Gastrocnemius medialis (tissue), 4 donors: Measurements from ENCODE around the gene SLC38A8. TPM values are rescaled to one million over a fixed set of nuclear protein-coding genes. Genes with fewer than 3 reads are reported as not detected.

ENCODE experiments used
- ATAC-seq, 2 donors: fragments of 150-250 bp; one replicate each; pipeline ENCODE4 v1.9.1; 2016
- DNase-seq, 2 donors: peaks; one replicate each; pipeline ENCODE4 v3.0.0-alpha.2; 2019
- H3K27ac ChIP-seq, 4 donors: fragments of 200-600 bp; sonication (generic); 1 replicate in 1 of 4; 2 replicates in 3 of 4; pipeline ENCODE4 v1.5.1; 2016 to 2018; ENCODE audit warnings: mild to moderate bottlenecking in 2 of 4, moderate library complexity in 1 of 4
- H3K27me3 ChIP-seq, 3 donors: fragments of 200-600 bp; sonication (generic) in 2 of 3; 1 replicate in 1 of 3; 2 replicates in 2 of 3; pipeline versions ENCODE4 v1.5.1 to v1.6.0; 2016 to 2019; ENCODE audit warnings: mild to moderate bottlenecking in 1 of 3, moderate library complexity in 1 of 3
- H3K36me3 ChIP-seq, 2 donors: fragments of 200-600 bp; sonication (generic) in 1 of 2; one replicate each; pipeline ENCODE4 v1.5.1; 2017 to 2018
- H3K4me1 ChIP-seq, 2 donors: fragments of 200-600 bp; sonication (generic) in 1 of 2; one replicate each; pipeline ENCODE4 v1.5.1; 2016 to 2017; ENCODE audit warnings: mild to moderate bottlenecking in 2 of 2
- H3K4me3 ChIP-seq, 4 donors: fragments of 200-600 bp; sonication (generic) in 3 of 4; 1 replicate in 1 of 4; 2 replicates in 3 of 4; pipeline ENCODE4 v1.5.1; 2016 to 2019; ENCODE audit warnings: mild to moderate bottlenecking in 2 of 4
- H3K9me3 ChIP-seq, 3 donors: fragments of 200-600 bp; sonication (generic) in 2 of 3; 1 replicate in 1 of 3; 2 replicates in 2 of 3; pipeline ENCODE4 v1.5.1; 2016 to 2019
- POLR2A ChIP-seq, 2 donors: fragments of 450-650 bp; IDR thresholded peaks; one replicate each; pipeline ENCODE4 v1.6.1; 2017; ENCODE audit warnings: antibody characterized with exemption in 2 of 2, mild to moderate bottlenecking in 2 of 2, moderate library complexity in 2 of 2
- in situ Hi-C, 4 donors: fragments of 200-750 bp; cut with MboI; loops; one replicate each; pipeline versions ENCODE4 v1.15.0 to v1.8.0; 2017; ENCODE audit warnings: low sequenced_read_pairs in 4 of 4
- intact Hi-C: fragments of 100-400 bp; cut with DNase I; formaldehyde crosslinking; loops from one replicate; pipeline ENCODE4 v1.15.1; 2023; ENCODE audit warnings: low total_unique reads
- total RNA-seq, 4 donors: library from RNA; depleted of rRNA; stranded (reverse); fragments of >200 nt; gene quantifications; one replicate each; pipeline versions ENCODE4 v1.1.0 to v1.2.3, GENCODE V29; 2016
- TF ChIP-seq, protein P1 (sequence below), 5 experiments: fragments of 450-650 bp in 3 of 5; fragments of 200-600 bp in 2 of 5; sonication (generic) in 2 of 5; IDR thresholded peaks in 4 of 5; conservative IDR thresholded peaks in 1 of 5; 1 replicate in 4 of 5; 2 replicates in 1 of 5; pipeline ENCODE4 v1.5.1; 2016 to 2019; ENCODE audit warnings: antibody characterized with exemption in 5 of 5, mild to moderate bottlenecking in 3 of 5, moderate library complexity in 3 of 5

The SLC38A8 gene
- total RNA-seq, 4 donors from 2014 or later = not detected

DNA sequence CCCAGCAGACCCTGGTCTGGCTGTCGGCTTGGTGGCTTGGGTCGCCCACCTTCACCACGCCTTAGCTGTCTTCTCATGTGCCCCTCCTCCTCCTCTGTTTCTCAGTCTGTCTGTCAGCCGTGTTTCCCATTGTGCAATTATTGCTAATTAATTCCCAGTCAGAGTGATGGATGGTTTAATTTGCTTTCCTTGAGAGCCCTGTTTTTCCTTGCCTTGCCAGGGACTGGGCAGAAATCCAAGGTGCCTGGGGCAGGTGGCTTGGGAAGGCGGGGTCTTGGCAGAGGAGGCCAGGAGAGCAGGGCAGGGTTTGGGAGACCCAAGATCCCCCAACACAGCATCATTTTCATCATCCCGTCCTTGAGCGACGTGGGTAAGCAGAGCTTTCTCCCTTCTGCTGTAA lies 53.3 kb downstream of the SLC38A8 start:
- TF ChIP-seq, protein P1, sequence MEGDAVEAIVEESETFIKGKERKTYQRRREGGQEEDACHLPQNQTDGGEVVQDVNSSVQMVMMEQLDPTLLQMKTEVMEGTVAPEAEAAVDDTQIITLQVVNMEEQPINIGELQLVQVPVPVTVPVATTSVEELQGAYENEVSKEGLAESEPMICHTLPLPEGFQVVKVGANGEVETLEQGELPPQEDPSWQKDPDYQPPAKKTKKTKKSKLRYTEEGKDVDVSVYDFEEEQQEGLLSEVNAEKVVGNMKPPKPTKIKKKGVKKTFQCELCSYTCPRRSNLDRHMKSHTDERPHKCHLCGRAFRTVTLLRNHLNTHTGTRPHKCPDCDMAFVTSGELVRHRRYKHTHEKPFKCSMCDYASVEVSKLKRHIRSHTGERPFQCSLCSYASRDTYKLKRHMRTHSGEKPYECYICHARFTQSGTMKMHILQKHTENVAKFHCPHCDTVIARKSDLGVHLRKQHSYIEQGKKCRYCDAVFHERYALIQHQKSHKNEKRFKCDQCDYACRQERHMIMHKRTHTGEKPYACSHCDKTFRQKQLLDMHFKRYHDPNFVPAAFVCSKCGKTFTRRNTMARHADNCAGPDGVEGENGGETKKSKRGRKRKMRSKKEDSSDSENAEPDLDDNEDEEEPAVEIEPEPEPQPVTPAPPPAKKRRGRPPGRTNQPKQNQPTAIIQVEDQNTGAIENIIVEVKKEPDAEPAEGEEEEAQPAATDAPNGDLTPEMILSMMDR (IDR thresholded peaks at IDR 0.05 in 4 of 5, conservative IDR thresholded peaks at IDR 0.05 in 1 of 5) = no peak
- TF ChIP-seq POLR2A (IDR thresholded peaks at IDR 0.05) = no peak
- intact Hi-C loops = no loop called here
- peaks cover 4 to 11% of the 10 kb centered on the region in 2 donors for H3K4me1 ChIP-seq
- in situ Hi-C loops = no loop called here
- no peaks in the 10 kb centered on the region for H3K36me3 ChIP-seq
- no peak overlapping the region for H3K4me3 ChIP-seq
- H3K9me3 ChIP-seq = peaks cover 0 to 3% (median 0%) of the 10 kb centered on the region in 3 donors
- no peaks in the 10 kb centered on the region for H3K27me3 ChIP-seq
- DNase-seq (no peak), ATAC-seq (no peak)
- H3K27ac ChIP-seq = no peak overlapping the region

DNA sequence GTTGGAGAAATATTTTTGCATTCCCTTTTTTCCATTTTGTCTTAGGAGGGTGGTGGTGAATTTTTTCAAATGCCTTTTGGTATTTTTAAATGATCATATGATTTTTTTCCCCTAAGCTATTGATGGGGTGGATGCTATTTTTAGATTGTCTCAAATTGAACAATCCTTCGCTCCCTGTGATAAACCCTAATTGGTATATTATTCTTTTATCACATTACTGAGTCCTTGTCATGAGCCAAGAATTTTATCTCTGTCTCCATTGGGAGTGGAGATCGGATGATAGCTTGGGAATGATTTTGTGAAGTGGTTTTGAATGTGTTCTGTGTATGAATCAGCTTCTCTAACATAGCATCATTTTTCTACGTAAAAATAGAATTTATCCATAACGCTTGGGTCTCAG lies 59.1 kb downstream of the SLC38A8 start:
- in situ Hi-C loops = no loop called here
- no peak overlapping the region for H3K27ac ChIP-seq
- no peak for TF ChIP-seq POLR2A (IDR thresholded peaks at IDR 0.05)
- TF ChIP-seq, protein P1 (IDR thresholded peaks at IDR 0.05 in 4 of 5, conservative IDR thresholded peaks at IDR 0.05 in 1 of 5) = no peak

DNA sequence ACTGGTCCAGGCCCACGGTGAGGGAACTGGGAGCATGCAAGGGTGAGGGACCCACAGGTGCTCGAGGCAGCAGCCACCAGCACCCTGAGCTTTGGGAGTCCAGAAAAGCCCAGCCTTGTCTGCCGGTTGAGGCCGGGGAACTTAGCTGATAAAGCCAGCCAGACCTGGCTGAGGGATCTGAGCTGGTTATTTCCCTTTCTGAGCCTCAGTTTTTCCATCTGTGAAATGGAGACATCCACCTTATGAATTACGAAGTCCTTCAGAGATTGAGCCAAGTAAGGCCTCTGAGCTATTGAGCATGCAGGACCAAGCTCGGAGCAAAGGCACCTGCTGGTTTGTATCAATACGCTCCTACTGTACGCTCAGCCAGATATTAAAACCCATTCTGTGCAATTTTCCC lies 60.8 kb downstream of the SLC38A8 start:
- intact Hi-C loops = no loop called here
- Histone ChIP-seq H3K4me3 (no peak overlapping the region), H3K36me3 (no peaks in the 10 kb centered on the region), H3K4me1 (no peaks in the 10 kb centered on the region), H3K9me3 (no peaks in the 10 kb centered on the region), H3K27ac (no peak overlapping the region), H3K27me3 (no peaks in the 10 kb centered on the region)
- in situ Hi-C loops = no loop called here
- TF ChIP-seq, protein P1 (IDR thresholded peaks at IDR 0.05 in 4 of 5, conservative IDR thresholded peaks at IDR 0.05 in 1 of 5) = no peak
- TF ChIP-seq POLR2A (IDR thresholded peaks at IDR 0.05) = no peak
- no peak for DNase-seq
- ATAC-seq = no peak

More for the DNA sequence above, 59.1 kb downstream of the SLC38A8 start:
- intact Hi-C loops = no loop called here
- ATAC-seq (no peak), DNase-seq (no peak)
- Histone ChIP-seq H3K4me3 (no peak overlapping the region), H3K36me3 (no peaks in the 10 kb centered on the region), H3K27me3 (no peaks in the 10 kb centered on the region), H3K9me3 (peaks cover 0 to 3% (median 0%) of the 10 kb centered on the region in 3 donors), H3K4me1 (no peaks in the 10 kb centered on the region)

DNA sequence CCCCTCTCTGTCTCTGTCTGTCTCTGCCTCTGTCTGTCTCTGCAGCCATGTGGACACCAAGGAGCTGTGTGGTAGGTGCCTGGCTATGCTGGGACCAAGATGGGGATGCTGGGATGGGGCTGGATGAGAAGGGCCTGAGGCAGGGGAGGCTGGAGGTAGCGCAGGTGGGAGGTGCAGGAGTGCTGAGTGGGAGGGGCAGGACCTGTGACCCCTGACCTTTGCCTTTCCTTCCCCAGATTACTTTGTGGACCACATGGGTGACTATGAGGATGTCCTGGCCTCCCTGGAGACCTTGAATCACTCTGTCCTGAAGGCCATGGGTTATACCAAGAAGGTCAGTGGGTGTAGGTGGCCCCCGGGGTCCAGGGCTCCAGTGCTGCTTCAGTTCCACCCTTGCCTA lies 61.8 kb downstream of the SLC38A8 start:
- Histone ChIP-seq H3K4me3 (no peak overlapping the region), H3K27ac (no peak overlapping the region), H3K27me3 (no peaks in the 10 kb centered on the region), H3K4me1 (no peaks in the 10 kb centered on the region), H3K9me3 (no peaks in the 10 kb centered on the region), H3K36me3 (no peaks in the 10 kb centered on the region)
- no peak for ATAC-seq
- no peak for DNase-seq
- in situ Hi-C loops = no loop called here
- no peak for TF ChIP-seq POLR2A (IDR thresholded peaks at IDR 0.05)
- TF ChIP-seq, protein P1 (IDR thresholded peaks at IDR 0.05 in 4 of 5, conservative IDR thresholded peaks at IDR 0.05 in 1 of 5) = no peak
- intact Hi-C loops = no loop called here

DNA sequence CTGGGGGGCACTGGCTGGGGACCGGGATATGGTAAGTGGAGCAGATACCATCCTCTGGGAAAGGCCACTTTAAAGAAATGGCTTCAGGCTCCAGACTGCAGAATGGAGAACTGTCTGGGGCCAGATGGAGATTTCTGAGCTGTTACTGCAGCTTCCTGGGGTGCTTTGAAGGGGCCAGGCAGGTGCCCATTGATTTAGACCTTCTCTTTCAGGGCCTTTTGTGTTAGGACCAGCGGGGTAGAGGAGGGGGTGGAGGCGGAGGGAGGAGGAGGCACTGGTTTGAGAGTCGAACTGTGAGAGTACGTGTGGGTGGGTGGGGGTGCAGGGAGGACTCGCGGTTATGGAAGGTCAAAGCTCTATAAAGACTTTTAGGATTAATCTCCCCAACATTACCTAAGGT lies 63.2 kb downstream of the SLC38A8 start:
- H3K27me3 ChIP-seq = no peaks in the 10 kb centered on the region
- H3K36me3 ChIP-seq = no peaks in the 10 kb centered on the region
- ATAC-seq (no peak), DNase-seq (no peak)
- no peaks in the 10 kb centered on the region for H3K9me3 ChIP-seq
- intact Hi-C loops = no loop called here
- no peak overlapping the region for H3K4me3 ChIP-seq
- in situ Hi-C loops = loop anchor here in 1 of 4 donors (10.0 kb wide), 1 partner anchor 75 kb away; no protein-coding TSS in a partner anchor
- no peaks in the 10 kb centered on the region for H3K4me1 ChIP-seq
- TF ChIP-seq, protein P1 (IDR thresholded peaks at IDR 0.05 in 4 of 5, conservative IDR thresholded peaks at IDR 0.05 in 1 of 5) = no peak
- no peak for TF ChIP-seq POLR2A (IDR thresholded peaks at IDR 0.05)
- H3K27ac ChIP-seq = no peak overlapping the region
